Endometrium (tissue), 2 donors: ENCODE results near the gene NELL1.

Experiments used
- FAIRE-seq: peaks from 2 replicates; lab custom pipeline; 2012; peaks lifted over from hg19 to GRCh38; lab: Jason Lieb, UNC
- donor health status: control.
- donor health status: control.

The NELL1 gene

DNA sequence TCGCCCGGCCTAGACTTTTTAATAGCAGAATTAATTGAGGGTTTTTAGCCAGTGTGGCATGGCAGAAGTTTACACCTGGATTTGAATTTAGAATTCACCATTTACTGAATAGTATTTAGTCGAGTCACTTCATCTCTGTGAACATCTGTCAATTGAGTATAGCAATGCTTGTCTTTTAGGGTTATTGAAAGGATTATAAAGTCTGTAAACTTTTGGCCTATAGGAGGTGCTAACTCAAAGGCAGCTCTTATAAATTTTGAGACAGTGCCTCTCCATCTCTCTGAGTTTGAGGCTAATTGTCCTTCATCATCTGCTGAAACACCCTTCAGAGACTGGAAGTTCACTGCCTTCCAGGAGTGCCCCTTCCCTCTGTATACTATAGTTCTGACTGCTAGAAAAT lies 205.0 kb downstream of the NELL1 start:
- FAIRE-seq: no peak

DNA sequence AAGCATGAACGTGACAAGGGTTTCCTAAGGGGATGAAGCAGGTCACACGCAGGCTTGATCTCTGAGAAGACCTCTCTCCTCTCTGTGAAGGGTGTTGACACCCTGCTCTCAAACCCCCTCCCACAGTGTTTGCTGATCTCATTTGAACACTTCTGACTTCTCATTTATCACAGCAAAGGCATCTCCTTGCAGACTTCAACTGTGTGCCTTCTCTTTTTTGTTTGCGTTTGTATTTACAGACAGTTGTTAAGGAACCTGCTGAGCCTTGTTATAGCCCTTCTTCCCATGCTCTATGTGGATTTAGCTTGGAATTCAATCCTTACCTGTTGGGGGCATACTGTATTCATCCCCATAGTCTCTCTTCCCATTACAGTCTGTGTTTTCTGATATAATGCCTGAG lies 206.5 kb downstream of the NELL1 start:
- no peak for FAIRE-seq

DNA sequence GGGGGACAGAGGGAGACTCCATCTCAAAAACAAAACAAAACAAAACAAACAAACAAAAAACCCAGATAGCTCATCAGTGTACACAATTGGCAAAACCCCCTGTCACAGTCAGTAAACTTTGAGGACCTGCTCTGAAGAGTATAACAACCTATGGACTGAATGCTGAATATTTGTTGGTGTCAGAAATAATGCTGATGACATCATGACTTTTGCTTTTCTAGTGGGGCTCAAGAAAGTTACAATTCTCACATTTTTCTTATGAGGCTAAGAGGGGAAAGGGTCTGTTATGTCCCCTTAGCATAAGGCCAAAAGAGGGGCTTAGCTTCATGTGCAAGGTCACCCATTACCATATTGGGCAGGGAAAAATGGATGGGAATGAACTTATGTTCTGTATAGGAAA lies 207.4 kb downstream of the NELL1 start:
- FAIRE-seq: no peak

DNA sequence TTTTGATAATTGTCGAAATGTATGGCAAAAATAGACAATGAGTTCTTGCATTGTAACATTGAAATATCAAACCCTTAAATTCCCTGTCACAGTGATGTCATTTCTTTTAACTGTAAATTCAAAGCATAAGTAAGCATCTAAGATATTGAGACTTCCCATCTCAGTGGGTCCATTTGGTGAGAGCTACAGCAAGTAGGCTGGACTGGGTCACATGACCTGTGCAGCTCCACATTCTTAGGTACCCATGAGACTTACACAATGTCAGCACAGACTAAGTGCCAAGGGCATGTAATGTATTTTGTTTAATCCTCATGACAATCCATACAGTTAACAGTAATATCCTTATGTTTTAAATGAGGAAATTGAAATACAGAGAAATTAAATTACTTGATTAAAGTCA lies 210.7 kb downstream of the NELL1 start:
- no peak for FAIRE-seq

GRCh38 chr11:20881328-20882079 lies 212.1 kb downstream of the NELL1 start:
- no peak for FAIRE-seq

DNA sequence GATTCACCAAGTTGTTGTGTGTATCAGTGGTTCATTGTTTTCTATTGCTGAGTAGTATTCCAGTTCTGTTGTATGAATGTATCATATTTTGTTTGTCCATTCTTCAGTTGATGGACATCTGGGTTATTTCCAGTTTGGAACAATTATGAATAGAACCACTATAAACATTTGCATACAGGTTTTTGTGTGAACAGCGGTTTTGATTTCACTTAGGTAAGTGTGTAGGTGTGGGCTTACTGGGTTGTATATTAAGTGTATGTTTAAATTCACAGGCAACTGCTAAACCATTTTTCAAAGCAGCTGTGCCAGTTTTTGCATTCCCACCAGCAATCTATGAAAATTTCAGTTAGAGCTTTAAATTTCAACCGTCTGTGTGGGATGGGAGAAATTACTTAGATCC lies 217.8 kb downstream of the NELL1 start:
- FAIRE-seq: no peak

DNA sequence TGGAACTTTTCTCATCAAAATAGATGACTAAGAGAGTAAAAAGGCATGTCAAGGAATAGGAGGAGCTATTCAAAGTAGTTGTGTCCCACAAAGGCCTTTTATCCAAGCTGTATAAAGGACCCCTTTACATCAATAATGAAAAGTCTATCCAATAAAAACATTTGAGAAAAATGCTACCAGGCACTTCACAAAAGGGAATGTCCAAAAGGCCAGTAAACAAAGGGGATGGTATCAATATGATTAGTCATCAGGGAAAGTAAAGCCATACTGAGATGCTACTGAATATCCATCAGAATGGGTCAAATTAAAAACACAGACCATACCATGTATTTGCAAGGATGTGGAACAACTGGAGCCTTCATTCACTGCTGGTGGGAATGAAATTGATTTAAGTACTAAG lies 224.9 kb downstream of the NELL1 start:
- no peak for FAIRE-seq

DNA sequence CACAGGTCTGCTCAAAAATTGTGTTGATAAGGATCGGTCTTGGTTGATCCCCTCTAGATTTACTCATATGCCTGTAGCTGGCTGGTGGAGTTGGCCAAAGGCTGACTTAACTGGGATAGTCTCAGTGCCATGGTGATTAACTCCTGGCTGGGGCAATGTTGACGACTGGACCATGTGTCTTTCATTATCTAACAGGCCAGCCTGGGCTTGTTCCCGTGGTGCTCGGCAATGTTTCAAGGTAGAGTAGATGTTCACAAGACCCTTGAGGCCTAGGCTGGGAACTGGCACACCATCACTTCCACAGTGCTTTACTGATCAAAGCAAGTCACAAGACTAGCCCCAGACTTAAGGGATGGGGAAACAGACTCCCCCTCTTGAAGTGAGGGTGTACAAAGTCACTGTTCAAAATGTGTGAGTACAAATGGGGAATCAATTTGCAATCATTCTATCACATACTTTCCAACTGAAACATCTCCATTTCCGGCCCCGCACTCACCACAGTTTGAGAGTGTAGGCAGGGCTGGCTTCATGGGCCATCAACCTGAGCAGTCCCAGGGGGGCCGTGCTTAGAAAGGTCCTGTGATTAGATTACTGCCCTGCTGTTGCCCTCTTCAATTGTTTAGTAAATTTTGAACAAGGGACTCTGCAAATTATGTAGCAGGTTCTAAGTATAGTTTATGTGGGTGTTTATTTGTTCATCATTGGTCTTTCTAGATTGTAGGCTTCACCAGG lies 240.8 kb downstream of the NELL1 start:
- FAIRE-seq: no peak

- FAIRE-seq: no peak
These were observed 241.3 kb downstream of the NELL1 start for GRCh38 chr11:20910733-20911132.

DNA sequence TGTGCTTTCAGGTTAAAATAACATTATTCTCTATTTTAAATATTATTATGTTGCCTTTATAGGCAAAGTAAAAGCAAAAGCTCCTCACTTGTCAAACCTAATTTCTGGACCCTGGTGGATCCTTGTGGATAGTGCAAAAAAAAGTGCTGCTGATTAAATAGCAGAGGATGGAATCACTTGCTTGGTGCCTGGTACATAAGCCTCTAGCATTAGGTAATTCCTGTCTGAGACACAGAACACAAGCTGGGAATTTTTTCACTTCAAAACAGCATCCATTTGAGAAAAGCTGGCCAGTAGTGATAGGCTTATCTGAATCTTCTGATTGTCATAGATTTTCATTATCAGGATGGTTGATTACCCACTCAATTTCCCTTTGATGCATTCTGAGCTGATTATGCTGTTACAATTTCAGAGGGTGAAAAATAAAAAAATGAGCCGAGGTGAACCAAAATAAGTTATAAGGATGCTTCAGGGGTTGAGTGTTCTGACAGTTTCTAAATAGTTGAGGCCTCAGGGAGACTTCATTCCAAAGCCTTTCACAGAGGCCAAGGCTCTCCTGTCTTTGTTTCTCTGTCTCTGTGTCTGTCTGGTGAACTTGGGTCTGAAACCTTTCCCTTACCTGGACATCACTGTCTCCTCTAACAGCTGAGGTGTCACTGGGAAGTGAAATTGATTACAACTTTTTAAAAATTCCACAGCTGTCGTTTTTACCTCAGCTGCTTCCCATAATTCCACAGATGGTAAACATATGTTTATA lies 242.9 kb downstream of the NELL1 start:
- no peak for FAIRE-seq

GRCh38 chr11:20912922-20913512 lies 243.6 kb downstream of the NELL1 start:
- no peak for FAIRE-seq

GRCh38 chr11:20917306-20917705 lies 247.9 kb downstream of the NELL1 start:
- FAIRE-seq: no peak

GRCh38 chr11:20926799-20927540 lies 257.6 kb downstream of the NELL1 start:
- no peak for FAIRE-seq

DNA sequence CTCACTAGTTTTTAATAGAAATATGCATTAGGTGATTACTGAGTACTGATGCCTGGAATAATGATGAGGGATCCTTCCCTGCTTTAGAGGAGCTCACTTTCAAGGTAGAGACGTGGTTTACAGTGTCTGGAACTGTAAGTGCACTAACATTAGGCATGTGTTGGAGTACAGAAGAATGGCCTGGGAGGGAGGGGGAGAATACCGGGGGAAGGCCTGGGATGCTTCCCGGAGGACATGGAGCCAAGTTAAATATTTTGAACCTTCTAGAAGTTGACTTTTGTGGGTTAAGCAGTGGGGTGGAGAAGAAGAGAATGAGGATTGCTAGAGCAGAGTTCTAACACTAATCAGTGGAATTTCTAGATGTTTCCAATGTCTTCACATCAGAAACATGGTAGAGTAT lies 261.6 kb downstream of the NELL1 start:
- FAIRE-seq: no peak

DNA sequence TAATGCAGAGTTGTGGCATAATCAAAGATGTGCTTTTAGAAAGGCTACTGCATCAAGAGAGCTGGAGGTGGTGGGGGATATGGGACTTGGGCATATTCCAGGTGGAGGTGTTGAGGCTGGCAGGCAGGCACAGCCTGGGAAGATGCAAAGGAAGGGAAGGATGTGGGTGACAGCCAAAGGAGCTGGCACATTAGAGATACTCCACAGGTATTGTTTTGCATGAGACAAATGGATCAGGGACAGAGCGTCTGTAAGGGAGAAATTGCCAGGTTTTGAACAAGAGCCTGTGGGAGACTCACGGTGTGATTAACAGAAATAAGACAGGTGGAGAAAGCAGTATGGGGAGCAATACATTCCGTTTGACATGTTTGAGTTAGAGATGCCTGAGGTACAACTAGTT lies 263.7 kb downstream of the NELL1 start:
- no peak for FAIRE-seq

- no peak for FAIRE-seq
These were observed 264.6 kb downstream of the NELL1 start for GRCh38 chr11:20933958-20934357.

DNA sequence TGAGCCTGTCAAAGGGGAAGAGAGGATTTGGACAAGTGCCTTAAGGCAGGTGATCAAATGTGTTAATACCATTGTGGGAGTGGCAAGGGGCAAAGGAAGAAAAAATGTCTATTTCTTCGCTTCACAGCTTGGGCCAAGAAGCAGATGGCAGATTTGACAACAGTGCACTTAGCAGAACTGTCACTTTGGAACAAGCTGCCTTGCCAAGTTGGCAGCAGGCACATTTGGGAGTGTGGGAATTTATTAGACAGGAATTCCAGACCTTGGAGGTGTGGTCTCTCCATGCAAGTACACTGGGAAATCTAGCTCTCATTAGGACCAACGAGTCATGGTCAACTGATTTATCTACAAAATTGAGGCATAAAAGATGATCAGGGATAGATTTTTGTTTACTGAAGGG lies 265.1 kb downstream of the NELL1 start:
- no peak for FAIRE-seq

DNA sequence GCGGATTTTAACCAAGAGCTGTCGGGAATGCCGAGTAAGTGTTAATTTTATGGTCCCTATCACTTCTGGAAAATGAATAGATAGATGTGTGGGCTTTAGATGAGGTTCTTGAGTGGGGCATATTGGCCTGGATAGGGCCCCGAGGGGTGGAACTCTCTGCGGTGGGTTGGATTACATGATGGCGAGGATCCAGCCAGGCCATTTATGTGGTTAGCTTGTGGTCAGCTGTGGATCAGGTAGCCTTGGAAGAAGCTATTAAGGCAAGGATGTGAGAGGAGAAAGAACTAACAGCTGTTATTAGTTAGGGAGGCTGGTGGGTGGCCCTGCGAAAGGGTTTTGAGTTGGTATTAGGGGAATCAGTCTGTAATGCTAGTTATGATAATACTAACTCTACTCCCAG lies 268.4 kb downstream of the NELL1 start:
- FAIRE-seq: no peak

GRCh38 chr11:20949585-20949984 lies 280.2 kb downstream of the NELL1 start:
- no peak for FAIRE-seq

GRCh38 chr11:20962581-20962980 lies 293.2 kb downstream of the NELL1 start:
- no peak for FAIRE-seq

DNA sequence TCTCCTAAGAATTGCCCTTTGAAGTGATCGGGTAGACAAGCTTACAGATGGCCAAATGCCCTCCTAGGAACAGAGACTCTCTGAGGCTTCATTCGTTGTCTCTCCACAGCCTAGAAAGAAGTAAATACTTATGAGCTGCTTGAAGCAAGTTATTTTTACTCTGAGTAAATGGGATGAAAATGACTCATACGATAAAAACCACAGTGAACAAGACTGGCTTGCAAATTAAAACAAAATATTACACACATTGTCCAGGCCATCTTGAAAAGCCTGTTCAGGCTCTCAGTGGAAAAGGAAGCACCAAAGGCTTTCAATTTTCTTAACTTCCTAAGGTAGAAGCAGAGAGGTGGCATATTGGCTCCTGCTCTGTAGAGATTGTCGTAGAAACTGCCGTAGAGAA lies 294.2 kb downstream of the NELL1 start:
- no peak for FAIRE-seq

DNA sequence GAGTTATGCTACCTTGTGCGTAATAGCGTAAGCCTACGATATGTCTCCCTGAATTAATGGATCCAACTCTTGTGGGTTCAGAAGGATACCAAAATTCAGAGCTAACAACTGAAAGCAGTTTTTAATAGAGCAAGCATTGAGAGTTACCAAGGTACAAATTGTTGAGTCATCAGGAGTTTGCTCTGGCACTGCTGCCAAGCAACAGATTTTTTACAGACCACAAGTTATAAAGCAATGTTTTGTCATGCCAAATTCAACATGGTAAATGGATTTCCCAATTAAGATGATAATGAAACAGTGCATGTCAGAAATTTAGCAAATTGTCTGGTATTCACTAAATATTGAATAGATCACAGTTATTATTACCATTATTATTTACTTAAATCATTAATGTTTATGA lies 295.6 kb downstream of the NELL1 start:
- FAIRE-seq: no peak
